ENCODE results near the gene RPTOR. TPM values are rescaled to one million over a fixed set of nuclear protein-coding genes. Genes with fewer than 3 reads are reported as not detected.
A peak's percentile ranks its signal among the peaks of the same experiment; 100 is the strongest.

RPTOR gene
- total RNA-seq, 1 experiment from 2014 or later, result 25.1 TPM

- DNase-seq (ENCODE audit: low read depth), result no peak
Observed at GRCh38 chr17:80987941-80988461, 443.4 kb downstream of the RPTOR start.

- DNase-seq (ENCODE audit: low read depth), result no peak
Observed at GRCh38 chr17:80989586-80989913, 444.9 kb downstream of the RPTOR start.

GRCh38 chr17:80990921-80991644 lies 446.4 kb downstream of the RPTOR start:
- no peak for DNase-seq (ENCODE audit: low read depth)

DNA sequence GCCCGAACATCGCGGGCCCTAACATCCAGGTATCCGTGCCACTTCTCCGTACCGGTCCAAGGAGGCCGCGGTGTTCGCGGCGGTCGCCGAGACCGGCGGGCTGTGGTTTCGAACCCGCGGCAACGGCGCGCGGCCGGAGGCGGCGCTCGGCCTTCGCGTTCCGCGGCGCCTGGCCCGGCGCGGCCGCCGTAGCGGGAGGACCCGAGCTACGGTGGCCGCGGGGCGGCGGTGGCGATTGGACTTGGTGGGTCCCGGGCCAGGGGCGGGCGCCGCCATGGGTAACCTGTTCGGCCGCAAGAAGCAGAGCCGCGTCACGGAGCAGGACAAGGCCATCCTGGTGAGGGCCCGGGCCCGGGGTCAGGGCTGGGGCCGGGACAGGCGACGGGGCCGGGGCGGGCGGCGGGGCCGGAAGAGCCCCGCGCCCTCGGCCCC lies 447.0 kb downstream of the RPTOR start, which contains the start of gene CHMP6:
Gene CHMP6 (plus strand): TSS at position 197 of the 432 bp plus-strand sequence. CDS start 78 bp downstream, at position 275.
- peak; percentile 62 for DNase-seq (ENCODE audit: low read depth)

DNA sequence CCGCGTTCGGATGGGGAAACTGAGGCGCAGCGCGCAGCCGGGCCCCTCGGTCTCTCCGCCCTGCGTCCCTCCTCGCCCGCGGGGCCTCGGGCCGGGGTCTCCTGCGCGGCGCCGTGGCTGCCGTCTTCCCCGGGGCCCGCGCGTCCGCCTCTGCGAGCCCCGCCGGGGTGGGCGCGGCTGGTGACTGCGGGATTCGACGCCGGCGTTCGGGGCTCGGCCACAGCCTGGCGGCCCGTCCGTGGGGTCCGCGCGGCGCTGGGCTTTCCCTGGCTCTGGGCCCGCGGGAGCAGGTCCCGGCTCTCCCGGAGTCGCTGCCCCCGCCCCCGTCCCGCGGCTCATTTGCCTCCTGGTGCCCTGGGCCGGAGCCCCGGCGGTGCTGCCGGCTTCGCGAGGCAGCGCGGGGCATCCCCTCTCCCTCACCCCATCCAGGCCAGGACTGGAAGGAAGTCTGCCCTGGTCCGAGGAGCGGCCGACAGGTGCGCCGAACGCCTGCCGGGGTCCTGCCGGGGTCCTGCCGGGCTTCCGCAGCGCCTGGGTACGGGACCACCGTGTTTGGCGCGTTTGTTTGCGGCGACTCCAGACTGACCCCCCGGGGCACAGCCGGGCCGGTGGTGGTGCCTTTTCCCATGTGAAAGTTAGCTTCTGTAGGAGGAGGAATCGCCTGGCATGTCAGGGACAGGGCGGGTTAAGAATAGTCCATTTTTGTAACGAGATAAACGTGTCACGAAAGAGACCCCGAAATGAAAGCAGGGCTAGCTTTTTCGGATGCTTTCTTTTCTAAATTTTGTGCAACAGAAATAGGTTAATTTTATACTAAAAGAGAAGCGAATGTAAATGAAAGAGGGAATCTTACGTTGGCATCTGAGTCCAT lies 447.7 kb downstream of the RPTOR start:
- no peak for DNase-seq (ENCODE audit: low read depth)

GRCh38 chr17:80992948-80993624 lies 448.4 kb downstream of the RPTOR start:
- DNase-seq (ENCODE audit: low read depth), result no peak

- DNase-seq (ENCODE audit: low read depth), result no peak
Observed at GRCh38 chr17:80995131-80995530, 450.5 kb downstream of the RPTOR start.

DNA sequence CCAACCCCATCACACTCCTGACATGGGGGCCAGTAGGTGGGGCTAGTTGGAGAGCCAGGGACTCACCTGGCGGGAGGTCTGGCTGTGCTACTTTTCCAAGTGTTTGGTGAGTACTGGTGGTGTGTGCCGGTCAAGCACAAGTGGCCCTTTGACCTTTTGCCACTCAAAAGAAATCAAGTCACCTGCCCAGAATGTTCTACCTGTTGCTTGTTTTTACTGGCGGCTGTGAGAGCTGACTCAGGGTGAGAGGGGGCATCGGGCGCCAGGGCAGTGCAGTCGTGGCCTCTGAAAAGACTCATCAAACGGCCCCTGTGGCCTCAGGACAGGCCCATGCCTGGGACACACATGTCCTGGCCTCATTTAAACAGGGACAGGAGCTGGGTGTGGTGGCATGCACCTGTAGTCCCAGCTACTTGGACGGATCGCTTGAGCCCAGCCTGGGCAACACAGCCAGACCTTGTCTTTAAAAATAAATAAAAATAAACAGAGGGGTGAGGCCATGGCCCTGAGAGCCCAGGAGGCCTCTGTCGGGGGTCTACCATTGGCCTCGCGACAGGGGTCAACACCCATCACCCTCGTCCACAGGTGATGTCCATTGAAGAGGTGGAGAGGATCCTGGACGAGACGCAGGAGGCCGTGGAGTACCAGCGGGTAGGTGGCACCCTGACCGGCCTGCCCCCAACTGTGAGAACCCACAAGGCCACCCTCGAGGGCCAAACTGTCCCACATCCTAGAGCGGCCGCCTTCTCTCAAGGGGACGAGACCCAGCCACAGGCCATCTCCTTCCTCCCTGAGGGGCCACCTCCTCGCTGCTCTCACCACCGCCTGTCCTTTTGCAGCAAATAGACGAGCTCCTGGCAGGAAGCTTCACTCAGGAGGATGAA lies 452.0 kb downstream of the RPTOR start:
- no peak for DNase-seq (ENCODE audit: low read depth)

DNA sequence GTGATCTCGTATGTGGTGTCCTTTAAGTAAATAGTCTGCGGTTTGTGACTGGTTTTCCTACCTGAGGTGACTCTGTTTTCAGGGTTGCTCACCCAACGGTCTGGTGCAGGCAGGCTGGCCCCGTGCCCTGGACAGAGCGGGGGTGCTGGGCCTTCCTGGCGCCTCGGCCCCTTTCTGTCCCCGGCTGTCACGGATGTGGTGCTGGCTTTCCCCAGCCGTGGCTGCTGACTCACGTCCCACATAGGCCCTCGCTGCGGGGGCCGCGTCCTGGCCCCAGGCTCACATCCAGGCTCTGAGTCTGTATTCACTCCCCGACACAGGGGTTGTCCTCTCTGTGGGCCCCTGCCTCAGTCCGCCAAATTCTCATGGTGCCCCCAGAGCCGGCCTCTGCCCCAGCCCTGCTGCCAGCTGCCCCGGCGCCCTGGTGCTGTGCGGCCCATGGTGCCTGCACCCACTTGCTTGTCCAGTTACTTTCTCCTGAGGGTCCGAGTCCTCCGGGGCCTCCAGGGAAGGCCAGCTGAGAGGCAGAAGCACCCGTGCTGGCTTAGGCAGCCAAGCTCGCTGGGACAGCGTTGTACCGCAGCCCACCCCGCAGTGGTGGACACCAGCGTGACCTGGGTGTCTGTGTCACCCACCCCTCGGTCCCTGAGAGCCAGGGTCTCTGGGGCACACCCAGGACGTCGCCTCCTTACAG lies 452.9 kb downstream of the RPTOR start:
- no peak for DNase-seq (ENCODE audit: low read depth)

GRCh38 chr17:80998118-80998747 lies 453.6 kb downstream of the RPTOR start:
- DNase-seq (ENCODE audit: low read depth), result no peak

- DNase-seq (ENCODE audit: low read depth), result no peak
Observed at GRCh38 chr17:80998748-80999535, 454.3 kb downstream of the RPTOR start.

DNA sequence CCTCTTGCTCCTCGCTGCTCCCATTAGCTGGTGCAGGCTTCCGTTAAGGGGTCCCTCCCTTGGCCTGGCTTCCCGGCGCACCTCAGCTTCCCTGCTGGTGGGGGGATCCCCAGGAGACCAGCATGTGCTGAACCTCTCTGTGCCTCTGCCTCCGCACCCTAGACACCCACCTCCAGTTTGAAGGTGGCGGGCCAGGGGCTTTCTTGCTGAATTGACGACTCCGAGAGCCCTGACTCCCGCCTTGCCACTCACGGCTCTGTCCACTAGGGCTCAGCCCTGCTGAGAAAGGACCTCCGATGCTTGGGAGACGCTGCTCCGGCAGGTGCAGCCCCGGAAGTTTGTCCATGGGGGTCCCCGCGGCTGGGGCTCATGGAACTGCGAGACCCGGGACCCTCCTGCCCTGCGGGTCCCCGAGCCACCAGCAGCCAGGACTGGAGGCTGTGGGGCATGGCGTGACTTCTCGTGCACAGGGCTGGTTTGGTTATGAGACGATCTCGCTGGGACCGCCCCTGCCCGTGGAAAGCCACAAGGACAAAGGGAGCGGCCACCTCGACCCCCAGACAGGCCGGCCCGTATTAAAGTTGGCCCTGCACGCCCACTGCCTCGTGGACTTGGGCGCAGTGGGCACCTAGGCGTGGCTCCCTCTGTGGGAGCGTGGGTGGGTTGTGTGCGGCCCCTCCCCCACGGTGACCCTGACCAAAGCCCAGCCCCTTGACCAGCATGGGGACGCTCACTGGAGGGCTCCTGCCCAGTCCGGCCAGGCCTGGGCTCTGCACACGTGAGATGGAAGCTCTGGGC lies 455.1 kb downstream of the RPTOR start:
- no peak for DNase-seq (ENCODE audit: low read depth)

DNA sequence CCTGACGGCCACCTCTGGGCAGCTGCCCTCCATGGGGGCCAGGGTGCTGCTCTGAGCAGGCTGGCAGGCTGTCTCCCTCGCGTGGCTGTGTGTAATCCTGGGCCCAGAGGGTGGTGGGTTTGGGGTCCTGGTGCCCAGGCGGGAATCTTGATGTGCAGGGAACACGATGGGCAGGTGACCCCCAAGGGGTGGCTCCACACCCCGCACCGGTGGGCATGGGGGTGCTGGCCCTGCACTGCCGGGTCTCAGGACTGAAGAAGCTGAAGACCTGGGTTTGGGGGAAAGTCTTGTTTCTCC lies 455.6 kb downstream of the RPTOR start:
- DNase-seq (ENCODE audit: low read depth), result no peak

GRCh38 chr17:81000631-81001357 lies 456.2 kb downstream of the RPTOR start:
- no peak for DNase-seq (ENCODE audit: low read depth)

DNA sequence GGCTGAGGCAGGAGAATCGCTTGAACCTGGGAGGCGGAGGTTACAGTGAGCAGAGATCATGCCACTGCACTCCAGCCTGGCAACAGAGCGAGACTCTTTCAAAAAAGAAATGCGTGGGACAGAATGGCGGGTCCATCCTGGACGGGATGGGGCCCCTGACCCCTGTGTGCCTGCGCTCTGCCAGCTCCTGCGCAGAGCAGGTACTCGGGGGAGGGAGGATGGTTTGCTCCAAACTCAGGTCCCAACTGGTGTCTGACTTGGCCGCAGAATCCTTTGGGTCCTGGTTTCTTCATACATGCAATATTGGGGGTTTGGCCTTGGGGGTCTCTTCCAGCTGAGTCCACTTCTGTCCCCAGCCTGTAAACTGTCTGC lies 457.4 kb downstream of the RPTOR start:
- no peak for DNase-seq (ENCODE audit: low read depth)

GRCh38 chr17:81002409-81003361 lies 458.0 kb downstream of the RPTOR start:
- DNase-seq (ENCODE audit: low read depth), result peak; percentile 62

All from LHCN-M2 (cell line).